A549 (cell line): ENCODE data around the gene KLRC4. TPM values are rescaled to one million over a fixed set of nuclear protein-coding genes. Genes with fewer than 3 reads are reported as not detected.

ENCODE experiments used
- ATAC-seq, 2 experiments: fragments of 200-7000 bp in 1 of 2; fragments of >200 bp in 1 of 2; cut with Nextera tagmentation in 1 of 2; cut with Tn5 transposase in 1 of 2; 3 replicates each; pipeline versions ENCODE4 v1.8.0 to v1.9.1; 2018 to 2020; ENCODE audit warnings: mild to moderate bottlenecking in 1 of 2, moderate library complexity in 1 of 2
- CTCF ChIA-PET: fragments of 300-600 bp; sonication (Branson Sonifier 250); formaldehyde crosslinking; extraction: SDS; loops from one replicate; lab custom pipeline; 2021; ENCODE audit warnings: antibody characterized with exemption, inconsistent platforms; lab: Yijun Ruan, JAX
- POLR2A ChIA-PET: fragments of 350-600 bp; formaldehyde crosslinking; extraction: SDS; loops from one replicate; lab custom pipeline; 2021; ENCODE audit warnings: antibody characterized with exemption, inconsistent platforms; lab: Yijun Ruan, JAX
- DNase-seq, 2 experiments: peaks; one replicate each; pipeline versions ENCODE4 v3.0.0 to v3.0.0-alpha.2; 2011 to 2016; ENCODE audit warnings: low read depth in 1 of 2, low spot score in 1 of 2
- FAIRE-seq: peaks from 2 replicates; lab custom pipeline; 2011; peaks lifted over from hg19 to GRCh38; lab: Jason Lieb, UNC
- H3K27ac ChIP-seq, 2 experiments: fragments of >200 bp; sonication (Bioruptor Twin); formaldehyde crosslinking; 3 replicates each; pipeline ENCODE4 v1.5.1; 2016 to 2017
- H3K4me1 ChIP-seq: fragments of >200 bp; sonication (Bioruptor Twin); formaldehyde crosslinking; 3 replicates; pipeline ENCODE4 v1.6.1; 2016
- H3K4me2 ChIP-seq: fragments of >200 bp; sonication (Bioruptor Twin); formaldehyde crosslinking; 3 replicates; pipeline ENCODE4 v1.6.1; 2016
- H3K4me3 ChIP-seq: fragments of >200 bp; sonication (Bioruptor Twin); formaldehyde crosslinking; 3 replicates; pipeline ENCODE4 v1.5.1; 2016
- H3K9me3 ChIP-seq: fragments of >200 bp; sonication (Bioruptor Twin); formaldehyde crosslinking; 3 replicates; pipeline ENCODE4 v1.6.1; 2016
- EHMT2 ChIP-seq: fragments of 200-600 bp; sonication (generic); IDR thresholded peaks from 2 replicates; pipeline ENCODE4 v1.6.1; 2016; ENCODE audit warnings: antibody characterized with exemption, low read depth, mild to moderate bottlenecking, moderate library complexity
- GATA3 ChIP-seq: IDR thresholded peaks from 2 replicates; pipeline ENCODE4 v1.6.1; 2012; ENCODE audit warnings: borderline replicate concordance
- HEYL ChIP-seq: fragments of 250-450 bp; sonication (Bioruptor Pico); IDR thresholded peaks from 2 replicates; pipeline ENCODE4 v1.8.0; 2021; ENCODE audit warnings: mild to moderate bottlenecking, moderate library complexity
- HOXA7 ChIP-seq: fragments of 250-450 bp; sonication (Bioruptor Pico); IDR thresholded peaks from 2 replicates; pipeline ENCODE4 v1.5.0; 2020; ENCODE audit warnings: mild to moderate bottlenecking, moderate library complexity
- HOXB5 ChIP-seq: fragments of 250-450 bp; sonication (Bioruptor Pico); IDR thresholded peaks from 2 replicates; pipeline ENCODE4 v1.5.0; 2020; ENCODE audit warnings: mild to moderate bottlenecking, moderate library complexity
- NFE2L2 ChIP-seq: fragments of 150-350 bp; conservative IDR thresholded peaks from 2 replicates; pipeline ENCODE4 v1.6.1; 2014; ENCODE audit warnings: low read length
- PHF8 ChIP-seq: fragments of 200-600 bp; sonication (generic); IDR thresholded peaks from 2 replicates; pipeline ENCODE4 v1.6.1; 2016; ENCODE audit warnings: low read depth, mild to moderate bottlenecking, antibody characterized with exemption, moderate library complexity, borderline replicate concordance
- RARB ChIP-seq: fragments of 250-450 bp; sonication (Bioruptor Pico); IDR thresholded peaks from 2 replicates; pipeline ENCODE4 v1.8.0; 2021; ENCODE audit warnings: mild to moderate bottlenecking, moderate library complexity
- RCOR1 ChIP-seq: fragments of 150-350 bp; IDR thresholded peaks from 2 replicates; pipeline ENCODE4 v1.6.1; 2014; ENCODE audit warnings: antibody characterized with exemption, low read length, low read depth
- RFX5 ChIP-seq: fragments of 450-650 bp; IDR thresholded peaks from 2 replicates; pipeline ENCODE4 v1.7.1; 2014; ENCODE audit warnings: antibody characterized with exemption, mild to moderate bottlenecking, moderate library complexity
- SMC3 ChIP-seq: fragments of >200 bp; sonication (Bioruptor Twin); formaldehyde crosslinking; IDR thresholded peaks from 3 replicates; pipeline ENCODE4 v1.6.1; 2018; ENCODE audit warnings: inconsistent platforms
- SREBF2 ChIP-seq: fragments of 450-650 bp; IDR thresholded peaks from 2 replicates; pipeline ENCODE4 v1.6.1; 2014; ENCODE audit warnings: mild to moderate bottlenecking, moderate library complexity
- ZC3H11A ChIP-seq: fragments of 450-650 bp; IDR thresholded peaks from 2 replicates; pipeline ENCODE4 v1.6.1; 2014; ENCODE audit warnings: antibody characterized with exemption, mild to moderate bottlenecking
- ZFP36 ChIP-seq: fragments of 450-650 bp; IDR thresholded peaks from 2 replicates; pipeline ENCODE4 v1.6.1; 2014; ENCODE audit warnings: borderline replicate concordance; ENCODE audit not compliant: partially characterized antibody
- ZSCAN20 ChIP-seq: fragments of 250-450 bp; sonication (Bioruptor Pico); IDR thresholded peaks from 2 replicates; pipeline ENCODE4 v1.8.0; 2022; ENCODE audit warnings: mild to moderate bottlenecking, moderate library complexity
- WGBS: methylation state at CpG from one replicate; pipeline ENCODE4 v1.1.6; 2017; ENCODE audit errors: missing lambda C conversion rate; 5-methylcytosine and 5-hydroxymethylcytosine counted together
- polyA plus RNA-seq, 4 experiments: library from polyadenylated mRNA; depleted of rRNA in 3 of 4; stranded (reverse); fragments of >200 nt; fragmentation: RNase III in 1 of 4; extraction: RNeasy Plus Mini Kit Qiagen cat#74134 plus additional on column Dnase treatment in 1 of 4; gene quantifications; 2 replicates in 3 of 4; 3 replicates in 1 of 4; pipeline ENCODE4 v1.2.3, GENCODE V29; 2011 to 2017
- TF ChIP-seq, protein P1 (sequence below): fragments of >200 bp; sonication (Bioruptor Twin); formaldehyde crosslinking; IDR thresholded peaks from 3 replicates; pipeline ENCODE4 v1.6.1; 2016
- TF ChIP-seq, protein P2 (sequence below): IDR thresholded peaks from 2 replicates; pipeline ENCODE4 v1.6.1; 2012
- TF ChIP-seq, protein P3 (sequence below): fragments of 200-600 bp; sonication (generic); IDR thresholded peaks from 2 replicates; pipeline ENCODE4 v1.6.1; 2016; ENCODE audit warnings: antibody characterized with exemption, mild to moderate bottlenecking, moderate library complexity
- TF ChIP-seq, protein P4 (sequence below): fragments of 450-650 bp; IDR thresholded peaks from 2 replicates; pipeline ENCODE4 v1.6.1; 2014; ENCODE audit warnings: antibody characterized with exemption

Gene KLRC4
- polyA plus RNA-seq, 2 of the 4 experiments (the other 2 are of a cell fraction): not detected

DNA sequence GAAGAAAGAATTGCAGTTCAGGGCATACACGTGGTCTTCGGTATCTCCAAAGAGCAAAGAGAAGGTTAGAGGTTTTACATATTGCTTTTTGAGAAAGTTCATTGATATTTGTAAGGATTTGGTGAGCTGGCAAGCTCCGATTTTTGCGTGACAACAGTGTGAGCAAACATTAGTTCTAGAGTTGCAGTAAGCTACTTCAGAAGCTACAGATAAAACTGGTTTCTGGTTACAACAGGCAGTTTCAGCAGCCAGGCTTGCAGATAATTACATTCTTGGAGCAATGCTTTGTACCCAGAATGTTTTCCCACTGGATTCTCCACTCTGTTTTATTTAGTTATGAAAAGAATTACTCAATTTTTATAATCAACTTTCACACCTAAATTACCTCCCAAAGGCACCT lies 47.9 kb downstream of the KLRC4 start:
- ChIA-PET POLR2A (no interaction called here), CTCF (interaction anchor here (1.3 kb wide), 1 partner anchor 838 kb away, joined by 3 read pairs; no protein-coding TSS in a partner anchor)
- 58% methylated on average over 4 of the region's 4 CpGs for WGBS
- no peak for DNase-seq
- no peak for FAIRE-seq
- H3K27ac ChIP-seq: no peak overlapping the region
- H3K4me3 ChIP-seq: no peak overlapping the region
- no peak for ATAC-seq
- no peak for TF ChIP-seq GATA3
- H3K9me3 ChIP-seq: no peaks in the 10 kb centered on the region
- peaks cover 13% of the 10 kb centered on the region; the same call in 2 of the 3 replicates for H3K4me1 ChIP-seq
- no peak overlapping the region for H3K4me2 ChIP-seq

DNA sequence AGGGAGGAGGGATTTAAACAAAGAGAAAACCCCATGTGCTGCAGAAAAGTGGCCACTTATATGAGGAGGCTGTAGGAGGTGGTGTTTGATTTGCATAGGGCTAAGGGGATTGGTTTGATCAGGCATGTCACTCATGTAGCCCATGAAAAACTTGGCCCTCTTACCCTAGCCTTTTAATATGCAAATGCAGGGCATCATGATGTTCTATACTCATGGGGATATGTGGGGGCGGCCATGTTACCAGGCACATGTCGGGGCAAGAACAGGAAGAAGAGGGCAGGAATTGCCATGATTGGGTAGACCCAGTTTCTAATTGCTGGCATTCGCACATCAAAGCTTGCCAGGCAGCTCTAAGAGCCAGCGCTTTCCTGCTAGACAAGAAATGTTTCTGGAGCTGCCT lies 48.5 kb downstream of the KLRC4 start:
- Histone ChIP-seq H3K4me2 (no peak overlapping the region), H3K27ac (no peak overlapping the region), H3K9me3 (no peaks in the 10 kb centered on the region), H3K4me3 (no peak overlapping the region), H3K4me1 (peaks cover 10% of the 10 kb centered on the region; the same call in 2 of the 3 replicates)
- ChIA-PET POLR2A (no interaction called here), CTCF (interaction anchor here (1.3 kb wide), 1 partner anchor 839 kb away, joined by 3 read pairs; no protein-coding TSS in a partner anchor)
- FAIRE-seq (no peak), DNase-seq (no peak), ATAC-seq (no peak)
- TF ChIP-seq, protein P1, sequence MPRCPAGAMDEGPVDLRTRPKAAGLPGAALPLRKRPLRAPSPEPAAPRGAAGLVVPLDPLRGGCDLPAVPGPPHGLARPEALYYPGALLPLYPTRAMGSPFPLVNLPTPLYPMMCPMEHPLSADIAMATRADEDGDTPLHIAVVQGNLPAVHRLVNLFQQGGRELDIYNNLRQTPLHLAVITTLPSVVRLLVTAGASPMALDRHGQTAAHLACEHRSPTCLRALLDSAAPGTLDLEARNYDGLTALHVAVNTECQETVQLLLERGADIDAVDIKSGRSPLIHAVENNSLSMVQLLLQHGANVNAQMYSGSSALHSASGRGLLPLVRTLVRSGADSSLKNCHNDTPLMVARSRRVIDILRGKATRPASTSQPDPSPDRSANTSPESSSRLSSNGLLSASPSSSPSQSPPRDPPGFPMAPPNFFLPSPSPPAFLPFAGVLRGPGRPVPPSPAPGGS: no peak
- TF ChIP-seq SMC3: no peak
- no peak for TF ChIP-seq RARB (CRISPR knock-in tag)
- TF ChIP-seq, protein P2, sequence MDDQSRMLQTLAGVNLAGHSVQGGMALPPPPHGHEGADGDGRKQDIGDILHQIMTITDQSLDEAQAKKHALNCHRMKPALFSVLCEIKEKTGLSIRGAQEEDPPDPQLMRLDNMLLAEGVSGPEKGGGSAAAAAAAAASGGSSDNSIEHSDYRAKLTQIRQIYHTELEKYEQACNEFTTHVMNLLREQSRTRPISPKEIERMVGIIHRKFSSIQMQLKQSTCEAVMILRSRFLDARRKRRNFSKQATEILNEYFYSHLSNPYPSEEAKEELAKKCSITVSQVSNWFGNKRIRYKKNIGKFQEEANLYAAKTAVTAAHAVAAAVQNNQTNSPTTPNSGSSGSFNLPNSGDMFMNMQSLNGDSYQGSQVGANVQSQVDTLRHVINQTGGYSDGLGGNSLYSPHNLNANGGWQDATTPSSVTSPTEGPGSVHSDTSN: no peak
- TF ChIP-seq NFE2L2: no peak
- no peak for TF ChIP-seq EHMT2
- TF ChIP-seq, protein P3, sequence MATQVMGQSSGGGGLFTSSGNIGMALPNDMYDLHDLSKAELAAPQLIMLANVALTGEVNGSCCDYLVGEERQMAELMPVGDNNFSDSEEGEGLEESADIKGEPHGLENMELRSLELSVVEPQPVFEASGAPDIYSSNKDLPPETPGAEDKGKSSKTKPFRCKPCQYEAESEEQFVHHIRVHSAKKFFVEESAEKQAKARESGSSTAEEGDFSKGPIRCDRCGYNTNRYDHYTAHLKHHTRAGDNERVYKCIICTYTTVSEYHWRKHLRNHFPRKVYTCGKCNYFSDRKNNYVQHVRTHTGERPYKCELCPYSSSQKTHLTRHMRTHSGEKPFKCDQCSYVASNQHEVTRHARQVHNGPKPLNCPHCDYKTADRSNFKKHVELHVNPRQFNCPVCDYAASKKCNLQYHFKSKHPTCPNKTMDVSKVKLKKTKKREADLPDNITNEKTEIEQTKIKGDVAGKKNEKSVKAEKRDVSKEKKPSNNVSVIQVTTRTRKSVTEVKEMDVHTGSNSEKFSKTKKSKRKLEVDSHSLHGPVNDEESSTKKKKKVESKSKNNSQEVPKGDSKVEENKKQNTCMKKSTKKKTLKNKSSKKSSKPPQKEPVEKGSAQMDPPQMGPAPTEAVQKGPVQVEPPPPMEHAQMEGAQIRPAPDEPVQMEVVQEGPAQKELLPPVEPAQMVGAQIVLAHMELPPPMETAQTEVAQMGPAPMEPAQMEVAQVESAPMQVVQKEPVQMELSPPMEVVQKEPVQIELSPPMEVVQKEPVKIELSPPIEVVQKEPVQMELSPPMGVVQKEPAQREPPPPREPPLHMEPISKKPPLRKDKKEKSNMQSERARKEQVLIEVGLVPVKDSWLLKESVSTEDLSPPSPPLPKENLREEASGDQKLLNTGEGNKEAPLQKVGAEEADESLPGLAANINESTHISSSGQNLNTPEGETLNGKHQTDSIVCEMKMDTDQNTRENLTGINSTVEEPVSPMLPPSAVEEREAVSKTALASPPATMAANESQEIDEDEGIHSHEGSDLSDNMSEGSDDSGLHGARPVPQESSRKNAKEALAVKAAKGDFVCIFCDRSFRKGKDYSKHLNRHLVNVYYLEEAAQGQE: no peak
- TF ChIP-seq HOXB5 (CRISPR knock-in tag): no peak
- TF ChIP-seq ZC3H11A: no peak
- no peak for TF ChIP-seq ZSCAN20 (CRISPR knock-in tag)
- no peak for TF ChIP-seq ZFP36
- TF ChIP-seq PHF8: no peak
- TF ChIP-seq HEYL (CRISPR knock-in tag): no peak
- no peak for TF ChIP-seq HOXA7 (CRISPR knock-in tag)
- no peak for TF ChIP-seq SREBF2
- TF ChIP-seq, protein P4, sequence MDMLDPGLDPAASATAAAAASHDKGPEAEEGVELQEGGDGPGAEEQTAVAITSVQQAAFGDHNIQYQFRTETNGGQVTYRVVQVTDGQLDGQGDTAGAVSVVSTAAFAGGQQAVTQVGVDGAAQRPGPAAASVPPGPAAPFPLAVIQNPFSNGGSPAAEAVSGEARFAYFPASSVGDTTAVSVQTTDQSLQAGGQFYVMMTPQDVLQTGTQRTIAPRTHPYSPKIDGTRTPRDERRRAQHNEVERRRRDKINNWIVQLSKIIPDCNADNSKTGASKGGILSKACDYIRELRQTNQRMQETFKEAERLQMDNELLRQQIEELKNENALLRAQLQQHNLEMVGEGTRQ: no peak
- TF ChIP-seq RFX5: no peak
- TF ChIP-seq RCOR1: no peak
- WGBS: 88% methylated on average over 4 of the region's 4 CpGs
